ENCODE results near the gene KLF9.

Gene KLF9

DNA sequence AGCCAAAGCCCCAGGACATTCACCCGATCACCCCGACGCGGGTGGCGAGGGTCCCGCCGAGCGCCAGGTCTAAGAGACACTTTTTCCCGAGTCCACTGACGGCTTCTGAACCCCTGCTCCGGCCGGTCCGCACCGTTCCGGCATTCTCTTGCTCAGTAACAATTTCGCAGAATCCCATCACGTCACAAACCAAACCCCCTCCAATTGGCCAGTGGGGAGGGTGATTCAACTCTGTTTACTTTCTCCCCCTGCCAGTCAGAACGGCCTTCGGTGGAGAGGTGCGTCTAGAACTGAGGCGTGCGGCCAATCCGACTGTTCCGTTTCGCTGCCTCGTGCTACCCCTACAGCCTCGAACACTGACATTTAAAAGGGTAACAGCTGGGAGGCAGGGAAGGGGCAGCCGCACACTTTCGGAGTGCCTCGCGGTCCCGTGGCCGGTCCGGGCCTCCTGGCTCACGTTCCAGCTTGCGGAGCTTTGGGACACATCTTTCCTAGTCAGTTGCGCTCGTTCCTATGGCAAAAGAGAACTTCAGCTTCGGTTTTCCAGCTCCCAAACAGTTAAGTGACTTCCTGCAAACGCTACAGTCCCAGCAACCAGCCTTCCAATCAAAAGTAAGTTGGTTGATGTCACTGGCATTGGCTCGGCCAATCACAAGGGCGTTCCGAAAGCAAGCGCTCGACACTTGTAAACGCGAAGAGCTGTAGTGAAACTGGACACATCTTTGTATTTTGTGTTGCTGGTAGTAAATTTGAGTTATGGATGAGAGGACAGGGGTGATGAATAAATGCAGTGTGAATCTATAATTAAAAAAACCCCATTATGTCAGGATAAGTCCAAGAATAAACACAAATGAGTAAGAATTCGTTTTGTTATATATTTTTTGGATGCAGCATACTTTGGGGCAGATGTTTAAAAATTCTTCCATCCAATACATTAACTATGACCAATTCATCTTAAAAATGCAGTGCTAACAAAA lies at the start of gene KLF9:
Gene KLF9 (minus strand): TSS at position 859 of the 977 bp plus-strand sequence. CDS start 1,294 bp downstream, outside the sequence.
- DNase-seq (ENCODE audit: low spot score), result peak; percentile 99

DNA sequence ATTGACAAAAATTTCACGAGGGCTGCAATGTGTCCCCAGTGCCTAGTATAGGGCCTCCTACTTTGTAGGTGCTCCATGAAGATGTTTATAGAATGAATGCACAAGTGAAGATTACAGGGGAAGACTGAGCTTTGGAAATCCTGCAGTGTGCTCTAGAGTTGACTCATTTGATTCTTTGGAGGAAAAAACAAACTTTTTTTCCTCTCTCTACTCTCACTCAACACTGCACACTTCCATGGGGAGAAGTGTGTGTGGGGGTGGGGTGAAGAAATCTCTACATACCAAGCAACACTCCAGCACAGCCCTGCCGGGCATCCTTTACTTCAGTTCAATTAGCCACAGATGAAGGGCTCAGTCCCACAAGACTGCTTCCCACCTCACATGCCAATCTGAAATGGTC lies 49.4 kb upstream of the KLF9 start:
- DNase-seq (ENCODE audit: low spot score), result no peak

GRCh38 chr9:70462300-70462699 lies 47.8 kb upstream of the KLF9 start:
- DNase-seq (ENCODE audit: low spot score), result no peak

- DNase-seq (ENCODE audit: low spot score), result no peak
These were observed 42.8 kb upstream of the KLF9 start for GRCh38 chr9:70457235-70457634.

- DNase-seq (ENCODE audit: low spot score), result no peak
These were observed 41.7 kb upstream of the KLF9 start for GRCh38 chr9:70455993-70456704.

GRCh38 chr9:70452365-70452764 lies 37.9 kb upstream of the KLF9 start:
- DNase-seq (ENCODE audit: low spot score), result no peak

GRCh38 chr9:70451765-70452164 lies 37.3 kb upstream of the KLF9 start:
- no peak for DNase-seq (ENCODE audit: low spot score)

- DNase-seq (ENCODE audit: low spot score), result no peak
These were observed 36.3 kb upstream of the KLF9 start for GRCh38 chr9:70450738-70451137.

DNA sequence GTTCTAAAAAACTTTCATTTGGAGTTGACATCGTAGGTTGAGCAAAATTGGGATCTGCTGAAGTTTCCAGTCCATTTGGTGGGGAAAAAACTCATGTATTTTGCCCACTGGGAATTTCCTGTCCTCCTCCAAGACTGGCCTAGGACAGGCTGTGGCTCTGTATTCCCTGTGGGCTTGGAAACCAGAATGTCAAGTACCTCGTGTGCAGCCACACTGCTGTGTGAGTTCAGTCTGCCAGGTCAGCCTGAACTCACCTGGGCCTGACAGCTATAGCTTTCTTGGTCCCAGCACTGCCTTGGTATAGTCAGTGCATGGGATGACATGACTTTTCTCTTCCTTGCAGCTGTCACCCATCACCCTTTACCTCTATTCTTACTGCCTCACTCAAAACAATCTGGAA lies 35.0 kb upstream of the KLF9 start:
- DNase-seq (ENCODE audit: low spot score), result no peak

- no peak for DNase-seq (ENCODE audit: low spot score)
These were observed 34.5 kb upstream of the KLF9 start for GRCh38 chr9:70448919-70449318.

DNA sequence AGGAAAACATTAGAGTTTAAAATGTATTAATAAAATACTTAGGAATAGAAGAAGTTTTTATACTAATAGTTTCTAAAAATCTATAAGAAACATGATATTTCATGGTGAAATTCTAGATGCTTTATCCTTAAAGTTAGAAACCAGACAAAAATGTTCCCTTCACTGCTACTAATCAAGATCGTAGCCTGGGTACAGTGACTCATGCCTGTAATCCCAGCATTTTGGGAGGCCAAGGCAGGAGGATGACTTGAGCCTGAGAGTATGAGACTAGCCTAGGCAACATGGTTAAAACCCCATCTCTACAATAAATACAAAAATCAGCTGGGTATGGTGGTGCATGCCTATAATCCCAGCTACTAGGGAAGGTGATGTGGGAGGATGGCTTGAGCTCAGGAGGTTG lies 30.4 kb upstream of the KLF9 start:
- no peak for DNase-seq (ENCODE audit: low spot score)

DNA sequence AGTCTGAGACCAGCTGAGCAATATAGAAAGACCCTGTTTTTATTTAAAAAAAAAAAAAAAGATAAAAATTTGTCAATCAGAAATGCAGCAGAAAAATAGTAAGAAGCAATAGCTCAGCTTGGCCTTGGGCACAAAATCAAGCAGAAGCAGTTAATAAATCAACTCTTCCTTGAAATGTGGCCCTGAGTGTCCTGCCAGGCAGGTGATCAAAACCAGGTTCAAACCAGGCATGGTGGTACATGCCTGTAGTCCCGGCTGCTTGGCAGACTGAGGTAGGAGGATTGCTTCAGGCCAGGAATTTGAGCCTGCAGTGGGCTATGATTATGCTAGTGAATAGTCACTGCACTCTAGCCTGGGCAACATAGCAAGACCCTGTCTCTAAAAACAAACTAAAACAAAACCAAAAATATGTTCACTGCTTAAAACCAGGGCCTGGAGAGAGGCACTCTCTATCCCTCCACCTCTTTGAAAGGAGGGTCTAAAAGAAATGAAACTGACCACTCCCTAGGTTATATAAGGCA lies 27.9 kb upstream of the KLF9 start:
- DNase-seq (ENCODE audit: low spot score), result no peak

DNA sequence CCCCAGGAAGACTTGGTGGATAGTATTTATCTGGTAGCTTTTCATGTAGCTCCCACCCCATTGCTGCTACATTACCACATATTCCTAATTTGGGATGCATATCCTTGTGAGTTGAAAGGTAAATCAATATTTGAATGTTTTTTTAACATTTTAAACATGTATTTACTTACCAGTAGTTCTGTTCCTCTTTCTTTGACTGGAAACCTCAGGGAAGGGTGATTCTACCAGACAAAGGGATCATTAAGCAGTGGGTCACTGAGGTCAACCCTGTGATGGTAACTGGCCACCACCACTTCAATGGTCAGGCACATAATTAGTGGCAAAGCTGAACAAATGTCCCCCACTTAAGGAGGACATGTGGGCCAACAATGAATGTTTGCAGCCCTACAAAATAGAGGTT lies 27.2 kb upstream of the KLF9 start:
- DNase-seq (ENCODE audit: low spot score), result no peak

- no peak for DNase-seq (ENCODE audit: low spot score)
These were observed 25.7 kb upstream of the KLF9 start for GRCh38 chr9:70439991-70440706.

- DNase-seq (ENCODE audit: low spot score), result no peak
These were observed 24.0 kb upstream of the KLF9 start for GRCh38 chr9:70438341-70438928.

GRCh38 chr9:70435948-70436347 lies 21.5 kb upstream of the KLF9 start:
- DNase-seq (ENCODE audit: low spot score), result no peak

DNA sequence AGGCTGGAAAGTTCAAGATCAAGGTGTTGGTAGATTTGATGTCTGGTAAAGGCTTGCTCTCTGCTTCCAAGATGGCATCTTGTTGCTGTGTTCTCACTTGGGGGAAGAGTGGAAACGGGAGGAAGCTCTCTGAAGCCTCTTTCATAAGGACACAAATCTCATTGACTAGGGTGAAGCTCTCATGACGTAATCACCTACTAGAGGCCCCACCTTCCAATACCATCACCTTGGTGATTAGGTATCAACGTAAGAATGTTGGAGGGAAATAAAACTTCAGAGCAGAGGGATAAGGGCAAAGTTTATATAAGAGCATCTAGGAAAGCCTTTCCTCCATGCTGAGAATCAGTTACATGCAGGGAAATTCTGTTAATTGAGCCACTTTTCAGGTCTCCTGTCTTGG lies 15.4 kb upstream of the KLF9 start:
- DNase-seq (ENCODE audit: low spot score), result no peak

DNA sequence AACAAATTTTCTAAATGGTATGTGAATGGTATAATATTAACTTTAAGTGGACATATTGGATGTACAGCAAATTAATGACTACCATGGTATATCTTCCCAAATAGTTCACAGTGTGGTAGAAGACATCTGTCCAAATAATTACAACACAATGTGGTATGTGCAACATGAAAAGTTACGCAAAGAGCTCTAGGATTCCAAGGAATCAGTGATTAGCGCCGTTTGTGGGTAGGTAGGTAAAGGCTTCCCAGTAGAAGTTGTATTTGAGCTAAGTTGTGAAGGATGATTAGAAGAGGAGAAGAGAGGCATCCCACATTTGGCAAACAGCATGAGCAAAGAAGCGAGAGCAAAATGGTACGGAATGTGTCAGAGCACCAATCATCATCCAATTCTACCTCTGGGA lies 14.3 kb upstream of the KLF9 start:
- no peak for DNase-seq (ENCODE audit: low spot score)

GRCh38 chr9:70427161-70427945 lies 12.9 kb upstream of the KLF9 start:
- DNase-seq (ENCODE audit: low spot score), result no peak

GRCh38 chr9:70425192-70425591 lies 10.7 kb upstream of the KLF9 start:
- DNase-seq (ENCODE audit: low spot score), result no peak
